NCI-H187 (cell line): Measurements from ENCODE around the gene HLF.

Experiments used
- DNase-seq, 2 experiments: peaks; one replicate each; lab custom pipeline; 2025; lab: John Stamatoyannopoulos, UW

The HLF gene, protein sequence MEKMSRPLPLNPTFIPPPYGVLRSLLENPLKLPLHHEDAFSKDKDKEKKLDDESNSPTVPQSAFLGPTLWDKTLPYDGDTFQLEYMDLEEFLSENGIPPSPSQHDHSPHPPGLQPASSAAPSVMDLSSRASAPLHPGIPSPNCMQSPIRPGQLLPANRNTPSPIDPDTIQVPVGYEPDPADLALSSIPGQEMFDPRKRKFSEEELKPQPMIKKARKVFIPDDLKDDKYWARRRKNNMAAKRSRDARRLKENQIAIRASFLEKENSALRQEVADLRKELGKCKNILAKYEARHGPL

DNA sequence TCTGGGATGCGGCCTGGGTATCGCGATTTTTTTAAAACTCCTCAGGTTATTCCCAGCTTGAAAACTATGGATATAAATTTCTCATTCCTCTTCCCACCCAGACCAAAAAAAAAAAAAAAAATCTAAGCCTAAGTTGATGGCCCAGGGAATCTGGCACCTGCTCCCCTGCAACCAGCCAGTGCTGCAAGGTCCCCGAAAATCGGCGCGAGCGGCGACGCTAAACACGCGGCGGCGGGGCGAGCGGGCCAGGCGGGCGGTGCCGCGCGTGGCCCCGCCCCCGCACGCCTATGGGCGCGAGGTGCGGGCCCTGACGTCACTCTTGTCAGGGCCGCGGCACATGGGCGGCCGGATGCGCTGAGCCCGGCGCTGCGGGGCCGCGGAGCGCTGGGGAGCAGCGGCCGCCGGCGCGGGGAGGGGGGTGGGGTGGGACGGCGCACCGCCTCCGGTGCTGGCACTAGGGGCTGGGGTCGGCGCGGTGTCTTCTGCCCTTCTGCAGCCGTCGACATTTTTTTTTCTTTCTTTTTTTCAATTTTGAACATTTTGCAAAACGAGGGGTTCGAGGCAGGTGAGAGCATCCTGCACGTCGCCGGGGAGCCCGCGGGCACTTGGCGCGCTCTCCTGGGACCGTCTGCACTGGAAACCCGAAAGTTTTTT is at the start of gene HLF:
Gene HLF, plus strand, starts transcription at position 316 of the 654 bp plus-strand sequence. CDS start 525 bp downstream, outside the sequence.
- peak; percentile 7 to 60 for DNase-seq

DNA sequence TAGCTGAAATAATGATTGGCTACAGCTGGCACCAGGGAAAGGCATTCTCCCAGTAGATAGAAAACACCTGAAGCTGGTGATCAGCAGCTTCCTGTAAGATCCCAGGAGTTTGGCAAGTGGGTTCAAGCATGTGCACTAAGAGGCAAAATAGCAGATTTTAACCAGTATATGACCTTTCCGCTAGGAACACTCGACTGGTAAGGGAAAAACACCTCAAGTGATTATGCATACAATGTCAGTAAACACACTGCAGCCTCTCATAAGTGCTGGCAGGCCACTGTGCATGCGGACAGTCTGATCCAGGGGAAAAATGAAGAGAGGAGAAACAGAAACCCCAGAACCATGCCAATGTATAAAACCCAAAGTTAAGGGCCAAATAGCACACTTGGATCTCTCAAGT is 49.0 kb upstream of the HLF start:
- no peak for DNase-seq

DNA sequence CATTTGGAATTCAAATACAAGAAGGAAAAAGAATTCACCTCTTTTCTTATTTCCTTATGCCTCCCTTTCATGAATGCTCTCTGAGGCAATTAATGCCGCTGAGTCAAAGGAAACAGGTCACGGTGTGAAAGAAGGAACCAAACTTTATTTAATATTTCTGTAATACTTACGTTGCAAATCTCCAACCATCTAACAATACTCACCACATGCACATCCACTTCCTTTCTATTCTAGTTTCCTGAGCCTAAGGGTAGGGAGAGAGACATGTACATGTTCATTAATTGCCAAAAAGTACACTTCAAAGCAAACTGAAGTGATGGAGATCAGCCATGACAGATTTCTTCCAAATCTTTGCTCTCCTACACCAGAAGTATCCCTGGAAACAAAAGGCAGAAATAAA is 47.9 kb upstream of the HLF start:
- DNase-seq = no peak

DNA sequence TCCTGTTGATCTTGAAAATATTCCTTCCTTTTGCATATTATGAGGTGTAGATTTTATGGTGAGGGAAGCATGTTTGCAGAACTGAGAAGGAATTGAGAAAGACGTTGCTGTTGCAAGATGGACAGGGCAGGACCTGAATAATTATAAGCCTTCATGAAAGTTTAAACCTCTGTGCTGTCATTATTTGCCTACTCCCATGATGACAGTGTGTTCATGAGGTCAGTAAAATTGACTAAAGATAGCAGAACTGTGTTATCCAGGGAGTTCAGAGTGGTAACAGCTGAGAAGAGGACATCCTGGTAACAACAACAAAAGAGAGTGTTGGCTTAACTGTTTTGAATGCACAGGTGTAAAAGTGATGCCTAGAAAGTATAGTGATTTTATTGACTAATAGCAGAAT is 45.3 kb upstream of the HLF start:
- DNase-seq = no peak

DNA sequence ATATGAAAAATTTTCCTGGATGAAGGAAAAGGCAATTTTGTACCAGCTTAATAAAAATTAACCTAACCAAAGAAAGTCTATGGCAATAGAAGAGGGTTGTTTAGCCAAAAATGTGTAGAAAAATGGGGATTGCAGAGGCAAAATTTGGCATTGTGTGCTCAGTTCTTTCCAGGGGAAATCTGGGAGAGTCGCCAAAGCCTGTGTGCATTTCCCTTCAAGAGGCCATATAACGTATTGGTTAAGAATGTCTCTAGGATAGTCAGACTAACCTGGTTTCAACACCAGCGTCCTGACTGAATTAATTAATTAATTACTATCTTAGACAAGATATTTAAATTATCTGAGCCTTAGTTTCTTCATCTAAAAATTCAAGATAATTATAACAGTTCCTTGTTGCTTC is 44.8 kb upstream of the HLF start:
- DNase-seq = no peak

- no peak for DNase-seq
Observed at GRCh38 chr17:55223524-55223923, 41.2 kb upstream of the HLF start.

- DNase-seq = no peak
Observed at GRCh38 chr17:55224746-55225145, 40.0 kb upstream of the HLF start.

DNA sequence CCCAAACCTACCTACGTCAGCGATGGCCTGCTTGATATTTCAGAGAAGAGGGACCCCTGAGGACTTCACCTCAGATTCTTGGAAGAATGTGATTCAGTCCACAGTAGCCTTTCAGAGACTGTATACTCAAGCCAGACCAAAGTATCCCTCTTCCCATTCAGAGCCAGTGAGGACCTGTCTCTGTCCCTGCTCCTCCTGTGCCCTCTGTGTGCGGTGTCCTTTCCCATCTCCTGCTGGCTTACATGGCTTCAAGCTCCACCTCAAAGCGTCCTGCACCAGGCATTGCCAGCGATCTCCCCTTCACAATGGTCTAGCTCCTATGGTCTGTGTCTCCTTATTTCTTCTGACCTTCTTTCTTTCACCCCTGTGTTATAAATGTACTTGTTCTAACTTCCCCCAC is 39.5 kb upstream of the HLF start:
- no peak for DNase-seq

DNA sequence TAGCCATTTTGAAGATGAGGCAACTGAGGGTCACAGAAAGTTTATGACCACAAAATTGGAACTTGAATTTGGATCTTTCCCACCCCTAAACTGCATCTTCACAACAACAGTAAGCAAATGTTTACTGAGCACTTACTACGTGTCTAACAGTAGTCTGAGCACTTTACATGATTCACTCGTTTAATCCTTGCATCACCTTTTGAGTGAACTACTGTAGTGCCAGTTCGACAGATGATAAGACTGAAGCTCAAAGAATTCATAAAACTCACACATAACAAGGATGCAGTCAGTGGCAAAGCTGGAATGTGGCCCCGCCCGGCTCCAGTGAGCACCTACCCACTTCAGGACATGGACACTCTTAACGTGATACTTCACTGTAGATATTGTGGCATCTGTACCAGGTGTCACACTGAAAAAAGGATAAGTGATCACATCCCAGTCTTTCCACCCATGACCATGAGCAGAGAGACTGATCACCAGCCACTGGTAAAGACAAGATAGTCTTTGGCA is 36.0 kb upstream of the HLF start:
- no peak for DNase-seq

- no peak for DNase-seq
Observed at GRCh38 chr17:55229276-55229675, 35.5 kb upstream of the HLF start.

DNA sequence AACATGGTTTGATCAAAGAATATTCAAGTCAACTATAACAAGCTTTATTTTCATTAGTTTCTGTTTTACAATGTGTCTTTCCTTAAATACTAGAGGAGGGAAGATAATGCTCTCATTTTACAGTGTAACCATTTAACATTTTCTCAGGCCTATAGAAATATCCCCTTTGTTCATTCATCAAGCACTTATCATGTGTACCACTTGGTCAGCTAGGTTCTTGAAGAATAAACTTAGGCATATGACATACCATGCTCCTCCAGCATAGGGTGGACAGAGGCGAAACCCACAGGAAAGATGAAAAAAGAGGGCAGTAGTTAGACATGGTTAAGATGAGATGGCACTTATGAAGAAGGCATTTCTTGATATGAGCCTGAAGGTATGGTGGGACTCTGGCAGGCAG is 34.0 kb upstream of the HLF start:
- no peak for DNase-seq

- DNase-seq = no peak
Observed at GRCh38 chr17:55233840-55234239, 30.9 kb upstream of the HLF start.

DNA sequence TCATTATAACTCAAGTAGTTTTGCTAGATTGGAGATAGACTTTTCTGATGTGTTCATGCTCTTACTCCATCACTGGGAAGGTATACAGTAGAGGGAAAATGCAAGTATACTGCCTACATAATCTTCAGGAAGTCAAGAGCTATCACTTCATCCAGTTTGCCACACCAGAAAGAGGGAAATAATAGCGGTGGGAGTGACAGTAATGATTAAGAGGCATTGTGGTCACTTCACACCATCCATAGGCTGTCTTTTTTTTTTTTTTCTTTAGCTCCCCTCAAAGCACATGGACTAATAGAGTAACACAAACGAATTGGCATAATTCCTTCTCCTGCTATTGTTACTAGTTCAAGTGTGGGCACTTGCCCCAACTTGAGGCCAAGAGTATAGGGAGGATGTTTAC is 28.4 kb upstream of the HLF start:
- no peak for DNase-seq

- DNase-seq = no peak
Observed at GRCh38 chr17:55237268-55237667, 27.5 kb upstream of the HLF start.

GRCh38 chr17:55237841-55238178 is 26.9 kb upstream of the HLF start:
- DNase-seq = no peak

GRCh38 chr17:55238179-55238930 is 26.4 kb upstream of the HLF start:
- DNase-seq = peak; percentile 81 to 93

DNA sequence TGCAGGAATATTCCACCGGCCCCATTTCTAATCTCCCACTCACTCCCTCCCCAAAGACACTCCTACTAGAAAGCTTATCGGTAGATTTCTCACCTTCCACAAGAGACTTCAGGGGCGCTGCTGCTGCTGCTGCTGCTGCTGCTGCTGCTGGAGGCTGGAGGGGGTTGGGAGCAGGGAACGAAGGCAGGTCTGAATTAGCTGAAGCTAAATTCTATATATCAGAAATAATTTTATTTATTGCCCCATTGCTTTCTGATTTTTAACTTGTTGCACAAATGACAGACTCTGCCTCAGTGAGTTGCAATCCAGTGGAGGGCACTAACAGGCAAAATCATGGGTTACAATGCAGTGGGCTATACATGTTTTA is 25.8 kb upstream of the HLF start:
- peak in 1 of 2 experiments; percentile 11 for DNase-seq

GRCh38 chr17:55241097-55241496 is 23.7 kb upstream of the HLF start:
- DNase-seq = no peak

DNA sequence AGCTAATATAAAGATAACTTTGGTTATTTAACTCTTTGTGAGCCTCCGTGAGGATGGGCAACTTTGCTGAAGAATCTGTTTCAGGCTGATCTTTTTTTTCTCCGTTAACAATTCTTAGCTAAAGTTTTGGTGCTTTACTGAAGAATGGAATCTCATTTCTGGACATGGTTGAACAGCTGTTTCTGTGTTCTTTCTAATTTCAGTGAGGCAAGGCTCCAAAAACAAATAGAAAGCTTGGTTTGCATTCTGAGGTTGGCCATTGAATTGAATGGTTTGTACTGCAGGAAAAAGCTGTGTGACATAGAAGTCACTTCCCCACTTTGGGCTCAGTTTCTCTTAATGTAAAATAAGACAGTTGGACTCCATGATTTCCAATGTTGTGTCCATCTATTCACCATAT is 22.3 kb upstream of the HLF start:
- no peak for DNase-seq

GRCh38 chr17:55245986-55246385 is 18.8 kb upstream of the HLF start:
- DNase-seq = no peak

DNA sequence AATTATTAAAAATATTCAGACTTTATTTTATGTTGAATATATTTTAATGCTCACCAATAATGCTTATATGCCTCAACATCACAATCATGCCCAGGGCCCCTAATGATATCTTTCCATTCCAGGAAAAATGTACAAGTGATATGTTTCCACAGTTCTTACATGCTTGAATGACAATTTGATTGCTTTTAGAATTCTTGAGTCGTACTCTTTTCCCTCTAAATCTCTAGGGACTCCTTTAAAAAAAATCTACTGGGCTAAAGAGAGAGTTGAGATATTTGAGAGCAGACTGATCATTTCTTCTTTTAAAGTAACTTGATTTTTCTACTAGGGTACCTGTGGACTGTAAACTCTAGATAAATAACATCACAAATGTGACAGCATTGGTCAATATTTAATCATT is 18.2 kb upstream of the HLF start:
- no peak for DNase-seq

- no peak for DNase-seq
Observed at GRCh38 chr17:55248077-55248476, 16.7 kb upstream of the HLF start.

DNA sequence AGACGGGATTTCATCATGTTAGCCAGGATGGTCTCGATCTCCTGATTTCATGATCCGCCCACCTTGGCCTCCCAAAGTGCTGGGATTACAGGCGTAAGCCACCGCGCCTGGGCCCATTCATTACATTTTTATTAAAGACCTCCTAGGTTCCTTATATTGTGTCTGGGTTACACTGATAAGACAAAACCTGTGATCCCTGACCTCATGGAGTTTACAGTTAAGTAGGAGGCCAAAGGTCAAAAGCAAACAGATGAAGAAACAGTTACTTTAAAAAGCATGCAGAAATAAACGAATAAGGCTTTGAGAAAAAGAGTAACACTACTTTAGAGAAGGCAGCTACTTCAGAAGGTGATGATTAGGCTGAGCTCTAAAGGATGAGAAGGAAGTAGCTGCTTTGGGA is 14.9 kb upstream of the HLF start:
- DNase-seq = no peak
